ENCODE measurements around the gene TSLP. TPM values are rescaled to one million over a fixed set of nuclear protein-coding genes. Genes with fewer than 3 reads are reported as not detected.

TSLP gene
- total RNA-seq, 1 experiment from 2014 or later, result not detected

DNA sequence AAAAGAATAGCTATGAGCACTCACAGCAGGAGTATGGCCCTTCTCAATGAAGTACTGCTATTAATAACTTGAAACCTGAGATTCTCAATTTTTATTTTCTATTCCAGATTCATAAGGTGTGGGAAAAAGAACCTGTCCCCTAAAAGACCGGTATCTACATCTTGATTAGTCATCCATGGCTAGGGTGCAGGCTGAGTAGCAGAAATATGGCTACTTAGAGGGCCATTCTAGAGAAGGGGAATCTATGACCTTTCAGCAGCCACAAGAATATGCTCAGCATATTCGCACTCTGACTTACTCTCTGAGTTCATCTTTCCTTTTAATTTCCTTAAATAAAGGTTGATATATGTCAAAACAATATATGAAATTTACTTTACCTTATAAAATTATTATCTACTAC lies 48.3 kb downstream of the TSLP start:
- no TSS peak for BruUV-seq (replicated peaks)

DNA sequence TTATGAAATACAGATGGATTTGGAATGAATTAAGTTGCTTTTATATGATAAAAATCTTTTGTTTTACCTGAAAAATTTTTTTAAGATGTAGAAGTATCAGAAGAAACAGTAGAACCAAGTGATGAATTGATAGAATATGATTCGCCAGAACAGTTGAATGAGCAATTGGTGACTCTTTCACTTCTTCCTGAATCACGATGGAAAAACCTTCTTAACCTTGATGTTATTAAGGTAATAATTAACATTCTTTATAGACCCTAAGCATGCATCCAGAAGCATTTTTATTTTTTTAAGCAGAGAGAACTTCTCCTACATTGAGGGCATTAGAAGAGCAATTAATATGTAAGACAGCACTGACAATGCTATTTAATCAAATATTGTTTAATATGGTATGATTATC lies 49.4 kb downstream of the TSLP start:
- Histone ChIP-seq H3K9me3 (no peaks in the 10 kb centered on the region), H3K36me3 (ENCODE audit: control insufficient read depth, insufficient read depth, low read length) (peaks cover 1% of the 10 kb centered on the region; the same call in 1 of the 2 replicates), H3K4me1 (no peaks in the 10 kb centered on the region), H3K27me3 (replicated peaks; ENCODE audit: control insufficient read depth, insufficient read depth, low read length) (no peaks in the 10 kb centered on the region), H3K4me3 (ENCODE audit: low read depth, low read length) (no peak overlapping the region)
- intact Hi-C loops (cut with micrococcal nuclease; ENCODE audit: unreplicated experiment), result no loop called here
- Mint-ChIP-seq H3K27me3 (ENCODE audit: insufficient read depth, unreplicated experiment) (no peaks in the 10 kb centered on the region), H3K4me3 (ENCODE audit: unreplicated experiment) (no peak overlapping the region), H3K9me3 (ENCODE audit: unreplicated experiment) (no peaks in the 10 kb centered on the region), H3K27ac (ENCODE audit: unreplicated experiment) (no peak overlapping the region), H3K36me3 (ENCODE audit: insufficient read depth, unreplicated experiment) (peaks cover 35% of the 10 kb centered on the region), H3K4me1 (ENCODE audit: low read depth, unreplicated experiment) (no peaks in the 10 kb centered on the region)
- no peak for DNase-seq
- POLR2A ChIA-PET, result no interaction called here
- CTCF ChIA-PET, result no interaction called here
- TF ChIP-seq, protein P1, sequence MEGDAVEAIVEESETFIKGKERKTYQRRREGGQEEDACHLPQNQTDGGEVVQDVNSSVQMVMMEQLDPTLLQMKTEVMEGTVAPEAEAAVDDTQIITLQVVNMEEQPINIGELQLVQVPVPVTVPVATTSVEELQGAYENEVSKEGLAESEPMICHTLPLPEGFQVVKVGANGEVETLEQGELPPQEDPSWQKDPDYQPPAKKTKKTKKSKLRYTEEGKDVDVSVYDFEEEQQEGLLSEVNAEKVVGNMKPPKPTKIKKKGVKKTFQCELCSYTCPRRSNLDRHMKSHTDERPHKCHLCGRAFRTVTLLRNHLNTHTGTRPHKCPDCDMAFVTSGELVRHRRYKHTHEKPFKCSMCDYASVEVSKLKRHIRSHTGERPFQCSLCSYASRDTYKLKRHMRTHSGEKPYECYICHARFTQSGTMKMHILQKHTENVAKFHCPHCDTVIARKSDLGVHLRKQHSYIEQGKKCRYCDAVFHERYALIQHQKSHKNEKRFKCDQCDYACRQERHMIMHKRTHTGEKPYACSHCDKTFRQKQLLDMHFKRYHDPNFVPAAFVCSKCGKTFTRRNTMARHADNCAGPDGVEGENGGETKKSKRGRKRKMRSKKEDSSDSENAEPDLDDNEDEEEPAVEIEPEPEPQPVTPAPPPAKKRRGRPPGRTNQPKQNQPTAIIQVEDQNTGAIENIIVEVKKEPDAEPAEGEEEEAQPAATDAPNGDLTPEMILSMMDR (IDR thresholded peaks at IDR 0.05; ENCODE audit: insufficient read depth in 1 of 2, low read depth in 1 of 2, low read length in 1 of 2, severe bottlenecking in 1 of 2, unreplicated experiment in 1 of 2), result no peak
- BruUV-seq (replicated peaks), result no TSS peak

More for the DNA sequence above, 48.3 kb downstream of the TSLP start:
- Histone ChIP-seq H3K4me3 (ENCODE audit: low read depth, low read length) (no peak overlapping the region), H3K9me3 (no peaks in the 10 kb centered on the region), H3K36me3 (ENCODE audit: control insufficient read depth, insufficient read depth, low read length) (peaks cover 1% of the 10 kb centered on the region), H3K27me3 (replicated peaks; ENCODE audit: control insufficient read depth, insufficient read depth, low read length) (no peaks in the 10 kb centered on the region), H3K4me1 (no peaks in the 10 kb centered on the region)
- Mint-ChIP-seq H3K27me3 (ENCODE audit: insufficient read depth, unreplicated experiment) (no peaks in the 10 kb centered on the region), H3K4me1 (ENCODE audit: low read depth, unreplicated experiment) (no peaks in the 10 kb centered on the region), H3K36me3 (ENCODE audit: insufficient read depth, unreplicated experiment) (peaks cover 30% of the 10 kb centered on the region), H3K9me3 (ENCODE audit: unreplicated experiment) (no peaks in the 10 kb centered on the region), H3K4me3 (ENCODE audit: unreplicated experiment) (no peak overlapping the region), H3K27ac (ENCODE audit: unreplicated experiment) (no peak overlapping the region)
- DNase-seq, result no peak
- POLR2A ChIA-PET, result no interaction called here
- CTCF ChIA-PET, result no interaction called here
- TF ChIP-seq, protein P1 (IDR thresholded peaks at IDR 0.05; ENCODE audit: insufficient read depth in 1 of 2, low read depth in 1 of 2, low read length in 1 of 2, severe bottlenecking in 1 of 2, unreplicated experiment in 1 of 2), result no peak
- intact Hi-C loops (cut with micrococcal nuclease; ENCODE audit: unreplicated experiment), result no loop called here

DNA sequence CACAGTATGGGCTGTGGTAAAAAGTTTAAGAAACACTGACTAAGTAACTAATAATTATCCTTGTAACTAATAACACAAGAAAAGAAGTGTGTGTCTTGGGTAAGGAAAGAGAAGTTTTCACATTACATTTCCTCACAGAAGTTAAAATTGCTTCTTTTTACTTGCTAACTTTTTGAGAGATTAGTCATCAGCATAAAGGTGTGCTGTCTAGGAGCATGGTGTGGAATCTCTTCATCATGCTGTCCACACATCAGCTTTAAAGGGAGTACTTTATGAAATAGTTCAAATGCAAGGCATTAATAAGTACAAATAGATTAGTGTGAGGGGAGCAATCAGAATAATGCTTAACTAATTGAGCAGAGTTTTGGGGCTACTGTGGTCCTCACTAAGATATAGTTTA lies 50.4 kb downstream of the TSLP start:
- Mint-ChIP-seq H3K9me3 (ENCODE audit: unreplicated experiment) (no peaks in the 10 kb centered on the region), H3K4me3 (ENCODE audit: unreplicated experiment) (no peak overlapping the region), H3K27ac (ENCODE audit: unreplicated experiment) (no peak overlapping the region), H3K27me3 (ENCODE audit: insufficient read depth, unreplicated experiment) (no peaks in the 10 kb centered on the region), H3K36me3 (ENCODE audit: insufficient read depth, unreplicated experiment) (peaks cover 45% of the 10 kb centered on the region), H3K4me1 (ENCODE audit: low read depth, unreplicated experiment) (no peaks in the 10 kb centered on the region)
- DNase-seq, result no peak
- H3K27me3 ChIP-seq (replicated peaks; ENCODE audit: control insufficient read depth, insufficient read depth, low read length), result no peaks in the 10 kb centered on the region
- H3K9me3 ChIP-seq, result no peaks in the 10 kb centered on the region
- TF ChIP-seq, protein P1 (IDR thresholded peaks at IDR 0.05; ENCODE audit: insufficient read depth in 1 of 2, low read depth in 1 of 2, low read length in 1 of 2, severe bottlenecking in 1 of 2, unreplicated experiment in 1 of 2), result no peak
- BruUV-seq (replicated peaks), result no TSS peak
- intact Hi-C loops (cut with micrococcal nuclease; ENCODE audit: unreplicated experiment), result no loop called here
- H3K36me3 ChIP-seq (ENCODE audit: control insufficient read depth, insufficient read depth, low read length), result peaks cover 1% of the 10 kb centered on the region; the same call in 1 of the 2 replicates
- POLR2A ChIA-PET, result no interaction called here
- H3K4me3 ChIP-seq (ENCODE audit: low read depth, low read length), result no peak overlapping the region
- CTCF ChIA-PET, result no interaction called here
- H3K4me1 ChIP-seq, result no peaks in the 10 kb centered on the region
